Small intestine (tissue), 7 donors: ENCODE measurements around the gene TEX48. TPM values are rescaled to one million over a fixed set of nuclear protein-coding genes. Genes with fewer than 3 reads are reported as not detected.
A peak's percentile ranks its signal among the peaks of the same experiment; 100 is the strongest.

Experiments used
- DNase-seq, 2 donors: peaks; one replicate each; pipeline versions ENCODE4 v3.0.0 to v3.0.0-alpha.2; 2013
- FAIRE-seq: peaks from 2 replicates; lab custom pipeline; 2012; peaks lifted over from hg19 to GRCh38; lab: Jason Lieb, UNC
- H3K27ac ChIP-seq, 3 donors: one replicate each; pipeline ENCODE4 v1.5.1; 2013; ENCODE audit warnings: low read length in 2 of 3, mild to moderate bottlenecking in 2 of 3, control low read depth in 1 of 3, inconsistent platforms in 1 of 3, low read depth in 1 of 3, moderate library complexity in 1 of 3
- H3K27me3 ChIP-seq, 3 donors: one replicate each; pipeline ENCODE4 v1.6.1; 2013; ENCODE audit warnings: low read length in 3 of 3, inconsistent platforms in 1 of 3; ENCODE audit not compliant: control insufficient read depth in 3 of 3, insufficient read depth in 3 of 3
- H3K36me3 ChIP-seq, 3 donors: one replicate each; pipeline ENCODE4 v1.6.1; 2013; ENCODE audit warnings: low read length in 3 of 3, inconsistent platforms in 1 of 3, low read depth in 1 of 3, mild to moderate bottlenecking in 1 of 3, moderate library complexity in 1 of 3; ENCODE audit not compliant: control insufficient read depth in 3 of 3, insufficient read depth in 2 of 3
- H3K4me1 ChIP-seq, 3 donors: one replicate each; pipeline ENCODE4 v1.6.1; 2013; ENCODE audit warnings: low read length in 2 of 3, inconsistent platforms in 1 of 3, low read depth in 1 of 3, mild to moderate bottlenecking in 1 of 3, moderate library complexity in 1 of 3; ENCODE audit not compliant: control insufficient read depth in 3 of 3, insufficient read depth in 2 of 3
- H3K4me3 ChIP-seq, 3 donors: one replicate each; pipeline ENCODE4 v1.5.1; 2013; ENCODE audit warnings: low read length in 3 of 3, control low read depth in 1 of 3, inconsistent platforms in 1 of 3, low read depth in 1 of 3, mild to moderate bottlenecking in 1 of 3, moderate library complexity in 1 of 3
- H3K9me3 ChIP-seq, 2 donors: one replicate each; pipeline ENCODE4 v1.6.1; 2013; ENCODE audit warnings: low read depth in 1 of 2, low read length in 1 of 2; ENCODE audit not compliant: control insufficient read depth in 2 of 2, insufficient read depth in 1 of 2
- WGBS, 3 donors: extraction: QIAGEN DNeasy Blood & Tissue Kit; methylation state at CpG; one replicate each; pipeline ENCODE4 v1.1.7; 2013; 5-methylcytosine and 5-hydroxymethylcytosine counted together
- polyA plus RNA-seq, 4 donors: library from polyadenylated mRNA; stranded (reverse) in 3 of 4; unstranded in 1 of 4; fragments of 200-250 nt in 3 of 4; fragments of 120-200 nt in 1 of 4; gene quantifications; one replicate each; pipeline versions ENCODE4 v1.2.1 to v1.2.3, GENCODE V29; 2013
- donor health status: healthy with polysubstance abuse.
- donor health status: control.
- donor health status: control.
- donor health status: Bipolar disorder and iron deficiency.
- donor health status: healthy.

Gene TEX48
- polyA plus RNA-seq, 4 donors: not detected

GRCh38 chr9:114697951-114698351 is 16.0 kb upstream of the TEX48 start:
- no peaks in the 10 kb centered on the region for H3K27me3 ChIP-seq
- FAIRE-seq: no peak
- DNase-seq: no peak
- H3K27ac ChIP-seq: no peak overlapping the region
- H3K9me3 ChIP-seq: peaks cover 0 to 5% of the 10 kb centered on the region in 2 donors
- no peaks in the 10 kb centered on the region for H3K36me3 ChIP-seq
- no peak overlapping the region for H3K4me3 ChIP-seq
- peaks cover 0 to 4% (median 0%) of the 10 kb centered on the region in 3 donors for H3K4me1 ChIP-seq
- 80 to 90% (median 84%) methylated on average over 4 of the region's 4 CpGs for WGBS, 3 donors

- no peak for DNase-seq
- Histone ChIP-seq H3K9me3 (peaks cover 0 to 5% of the 10 kb centered on the region in 2 donors), H3K27ac (no peak overlapping the region), H3K4me3 (no peak overlapping the region), H3K4me1 (peaks cover 0 to 4% (median 0%) of the 10 kb centered on the region in 3 donors), H3K27me3 (no peaks in the 10 kb centered on the region), H3K36me3 (no peaks in the 10 kb centered on the region)
- 61 to 73% (median 69%) methylated on average over 7 of the region's 7 CpGs for WGBS, 3 donors
- FAIRE-seq: no peak
Observed at GRCh38 chr9:114696814-114697544, 15.0 kb upstream of the TEX48 start.

GRCh38 chr9:114695948-114696347 is 14.0 kb upstream of the TEX48 start:
- FAIRE-seq: no peak
- no peak overlapping the region for H3K4me3 ChIP-seq
- peaks cover 0 to 2% (median 0%) of the 10 kb centered on the region in 3 donors for H3K27me3 ChIP-seq
- H3K27ac ChIP-seq: no peak overlapping the region
- peaks cover 0 to 4% (median 0%) of the 10 kb centered on the region in 3 donors for H3K4me1 ChIP-seq
- H3K9me3 ChIP-seq: peaks cover 0 to 5% of the 10 kb centered on the region in 2 donors
- 73 to 83% (median 78%) methylated on average over 2 of the region's 2 CpGs for WGBS, 3 donors
- DNase-seq: no peak
- H3K36me3 ChIP-seq: no peaks in the 10 kb centered on the region

GRCh38 chr9:114694719-114695269 is 12.8 kb upstream of the TEX48 start:
- H3K4me3 ChIP-seq: no peak overlapping the region
- peaks cover 0 to 4% (median 0%) of the 10 kb centered on the region in 3 donors for H3K4me1 ChIP-seq
- H3K27me3 ChIP-seq: peaks cover 0 to 2% (median 0%) of the 10 kb centered on the region in 3 donors
- H3K27ac ChIP-seq: no peak overlapping the region
- no peaks in the 10 kb centered on the region for H3K36me3 ChIP-seq
- DNase-seq: no peak
- peaks cover 0 to 5% of the 10 kb centered on the region in 2 donors for H3K9me3 ChIP-seq
- WGBS, 3 donors: 79 to 93% (median 81%) methylated on average over 6 of the region's 6 CpGs
- FAIRE-seq: no peak

GRCh38 chr9:114694146-114694545 is 12.2 kb upstream of the TEX48 start:
- WGBS, 3 donors: 24 to 56% (median 54%) methylated on average over 2 of the region's 2 CpGs
- no peak for FAIRE-seq

GRCh38 chr9:114693248-114693855 is 11.4 kb upstream of the TEX48 start:
- peak; percentile 40 to 51 for DNase-seq
- H3K27ac ChIP-seq: no peak overlapping the region
- no peak overlapping the region for H3K4me3 ChIP-seq
- WGBS, 3 donors: 13 to 42% (median 38%) methylated on average over 2 of the region's 2 CpGs
- H3K36me3 ChIP-seq: no peaks in the 10 kb centered on the region
- H3K4me1 ChIP-seq: peaks cover 0 to 4% (median 0%) of the 10 kb centered on the region in 3 donors
- no peaks in the 10 kb centered on the region for H3K9me3 ChIP-seq
- peaks cover 0 to 2% (median 0%) of the 10 kb centered on the region in 3 donors for H3K27me3 ChIP-seq
- no peak for FAIRE-seq

More at GRCh38 chr9:114694146-114694545, 12.2 kb upstream of the TEX48 start:
- no peak overlapping the region for H3K27ac ChIP-seq
- peaks cover 0 to 2% (median 0%) of the 10 kb centered on the region in 3 donors for H3K27me3 ChIP-seq
- H3K4me1 ChIP-seq: peaks cover 0 to 4% (median 0%) of the 10 kb centered on the region in 3 donors
- peak; percentile 21 to 47 for DNase-seq
- no peak overlapping the region for H3K4me3 ChIP-seq
- peaks cover 0 to 2% of the 10 kb centered on the region in 2 donors for H3K9me3 ChIP-seq
- H3K36me3 ChIP-seq: no peaks in the 10 kb centered on the region

- FAIRE-seq: no peak
- Histone ChIP-seq H3K4me3 (no peak overlapping the region), H3K4me1 (no peaks in the 10 kb centered on the region), H3K27ac (no peak overlapping the region), H3K9me3 (no peaks in the 10 kb centered on the region), H3K36me3 (no peaks in the 10 kb centered on the region), H3K27me3 (peaks cover 0 to 2% (median 0%) of the 10 kb centered on the region in 3 donors)
- no peak for DNase-seq
Observed at GRCh38 chr9:114691956-114692295, 9.9 kb upstream of the TEX48 start.

GRCh38 chr9:114691046-114691955 is 9.3 kb upstream of the TEX48 start:
- Histone ChIP-seq H3K27ac (peak overlapping the region in 1 of 3 donors; percentile 38), H3K27me3 (peaks cover 0 to 2% (median 0%) of the 10 kb centered on the region in 3 donors)

More at GRCh38 chr9:114691046-114691955, 9.3 kb upstream of the TEX48 start:
- Histone ChIP-seq H3K4me1 (no peaks in the 10 kb centered on the region), H3K9me3 (no peaks in the 10 kb centered on the region), H3K4me3 (no peak overlapping the region), H3K36me3 (no peaks in the 10 kb centered on the region)
- DNase-seq (peak in 1 of 2 donors; percentile 15), FAIRE-seq (no peak)
- 75 to 90% (median 76%) methylated on average over 11 of the region's 11 CpGs for WGBS, 3 donors
